ENCODE measurements around the gene AFG1L.
"Not testable (repeated sequence)": the region's sequence is repeated elsewhere in the genome, so short reads cannot be mapped to it uniquely, and the experiment has no call there.

AFG1L gene

GRCh38 chr6:108446629-108447150 is 151.8 kb downstream of the AFG1L start:
- Histone ChIP-seq H3K79me2 (ENCODE audit: insufficient read depth, low read length) (no peaks in the 10 kb centered on the region), H2AFZ (ENCODE audit: low read length) (no peak overlapping the region), H4K20me1 (ENCODE audit: insufficient read depth, low read length, poor library complexity, severe bottlenecking) (no peaks in the 10 kb centered on the region), H3K27me3 (ENCODE audit: insufficient read depth, low read length, poor library complexity, severe bottlenecking) (no peaks in the 10 kb centered on the region), H3K9ac (ENCODE audit: low read depth, low read length, poor library complexity, severe bottlenecking) (no peak overlapping the region), H3K4me2 (ENCODE audit: low read depth, low read length, poor library complexity, severe bottlenecking) (no peak overlapping the region), H3K36me3 (ENCODE audit: insufficient read depth, low read length) (no peaks in the 10 kb centered on the region), H3K9me2 (replicated peaks; ENCODE audit: low read depth, low read length) (no peaks in the 10 kb centered on the region), H3K4me3 (ENCODE audit: low read length, poor library complexity, severe bottlenecking) (no peak overlapping the region), H3F3A (ENCODE audit: low read depth) (no peaks in the 10 kb centered on the region), H3K4me1 (ENCODE audit: insufficient read depth, low read length, poor library complexity, severe bottlenecking) (peaks cover 14% of the 10 kb centered on the region), H3K9me3 (ENCODE audit: insufficient read depth, low read depth, low read length) (no peaks in the 10 kb centered on the region)
- TF ChIP-seq, protein P1, sequence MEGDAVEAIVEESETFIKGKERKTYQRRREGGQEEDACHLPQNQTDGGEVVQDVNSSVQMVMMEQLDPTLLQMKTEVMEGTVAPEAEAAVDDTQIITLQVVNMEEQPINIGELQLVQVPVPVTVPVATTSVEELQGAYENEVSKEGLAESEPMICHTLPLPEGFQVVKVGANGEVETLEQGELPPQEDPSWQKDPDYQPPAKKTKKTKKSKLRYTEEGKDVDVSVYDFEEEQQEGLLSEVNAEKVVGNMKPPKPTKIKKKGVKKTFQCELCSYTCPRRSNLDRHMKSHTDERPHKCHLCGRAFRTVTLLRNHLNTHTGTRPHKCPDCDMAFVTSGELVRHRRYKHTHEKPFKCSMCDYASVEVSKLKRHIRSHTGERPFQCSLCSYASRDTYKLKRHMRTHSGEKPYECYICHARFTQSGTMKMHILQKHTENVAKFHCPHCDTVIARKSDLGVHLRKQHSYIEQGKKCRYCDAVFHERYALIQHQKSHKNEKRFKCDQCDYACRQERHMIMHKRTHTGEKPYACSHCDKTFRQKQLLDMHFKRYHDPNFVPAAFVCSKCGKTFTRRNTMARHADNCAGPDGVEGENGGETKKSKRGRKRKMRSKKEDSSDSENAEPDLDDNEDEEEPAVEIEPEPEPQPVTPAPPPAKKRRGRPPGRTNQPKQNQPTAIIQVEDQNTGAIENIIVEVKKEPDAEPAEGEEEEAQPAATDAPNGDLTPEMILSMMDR (conservative IDR thresholded peaks at IDR 0.05; ENCODE audit: low read length) = no peak
- TF ChIP-seq EZH2phosphoT487 (IDR thresholded peaks at IDR 0.05; ENCODE audit: borderline replicate concordance) = no peak

DNA sequence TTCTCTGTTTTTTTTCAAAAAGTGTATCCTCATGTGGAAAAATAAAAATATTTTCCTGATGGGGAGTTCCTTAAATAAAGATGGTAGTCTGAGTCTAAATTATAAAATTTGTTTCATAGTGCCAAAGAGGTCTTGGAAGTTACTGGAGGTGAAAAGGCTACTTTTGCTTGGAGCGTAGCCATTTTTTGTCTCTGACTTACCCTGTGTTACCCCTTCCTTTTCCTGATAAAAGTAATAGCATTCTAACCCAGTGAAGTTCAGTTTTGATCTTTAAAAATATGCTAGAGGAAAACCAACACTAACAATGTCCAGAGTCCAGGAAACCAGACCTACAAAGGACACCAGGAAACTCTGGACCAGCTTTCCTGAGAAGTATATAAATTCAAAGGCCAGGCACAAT is 153.6 kb downstream of the AFG1L start:
- Histone ChIP-seq H3K4me3 (ENCODE audit: low read length, poor library complexity, severe bottlenecking) (no peak overlapping the region), H2AFZ (ENCODE audit: low read length) (no peak overlapping the region), H3K4me1 (ENCODE audit: insufficient read depth, low read length, poor library complexity, severe bottlenecking) (peaks cover 30% of the 10 kb centered on the region), H3K9ac (ENCODE audit: low read depth, low read length, poor library complexity, severe bottlenecking) (no peak overlapping the region), H4K20me1 (ENCODE audit: insufficient read depth, low read length, poor library complexity, severe bottlenecking) (no peaks in the 10 kb centered on the region), H3K4me2 (ENCODE audit: low read depth, low read length, poor library complexity, severe bottlenecking) (no peak overlapping the region), H3K79me2 (ENCODE audit: insufficient read depth, low read length) (no peaks in the 10 kb centered on the region), H3F3A (ENCODE audit: low read depth) (no peaks in the 10 kb centered on the region), H3K9me3 (ENCODE audit: insufficient read depth, low read depth, low read length) (no peaks in the 10 kb centered on the region), H3K9me2 (replicated peaks; ENCODE audit: low read depth, low read length) (no peaks in the 10 kb centered on the region), H3K27me3 (ENCODE audit: insufficient read depth, low read length, poor library complexity, severe bottlenecking) (no peaks in the 10 kb centered on the region), H3K36me3 (ENCODE audit: insufficient read depth, low read length) (no peaks in the 10 kb centered on the region)
- TF ChIP-seq, protein P1 (conservative IDR thresholded peaks at IDR 0.05; ENCODE audit: low read length) = no peak
- no peak for TF ChIP-seq EZH2phosphoT487 (IDR thresholded peaks at IDR 0.05; ENCODE audit: borderline replicate concordance)

GRCh38 chr6:108449717-108450116 is 154.9 kb downstream of the AFG1L start:
- H3K79me2 ChIP-seq (ENCODE audit: insufficient read depth, low read length); H3K4me2 ChIP-seq (ENCODE audit: low read depth, low read length, poor library complexity, severe bottlenecking); H4K20me1 ChIP-seq (ENCODE audit: insufficient read depth, low read length, poor library complexity, severe bottlenecking); H3K36me3 ChIP-seq (ENCODE audit: insufficient read depth, low read length); H3K9me3 ChIP-seq (ENCODE audit: insufficient read depth, low read depth, low read length); H3K4me3 ChIP-seq (ENCODE audit: low read length, poor library complexity, severe bottlenecking); H3K9ac ChIP-seq (ENCODE audit: low read depth, low read length, poor library complexity, severe bottlenecking); H3K9me2 ChIP-seq (replicated peaks; ENCODE audit: low read depth, low read length); H3F3A ChIP-seq (ENCODE audit: low read depth); H3K27me3 ChIP-seq (ENCODE audit: insufficient read depth, low read length, poor library complexity, severe bottlenecking); H2AFZ ChIP-seq (ENCODE audit: low read length): not testable (repeated sequence)
- H3K4me1 ChIP-seq (ENCODE audit: insufficient read depth, low read length, poor library complexity, severe bottlenecking) = peaks cover 38% of the 10 kb centered on the region

DNA sequence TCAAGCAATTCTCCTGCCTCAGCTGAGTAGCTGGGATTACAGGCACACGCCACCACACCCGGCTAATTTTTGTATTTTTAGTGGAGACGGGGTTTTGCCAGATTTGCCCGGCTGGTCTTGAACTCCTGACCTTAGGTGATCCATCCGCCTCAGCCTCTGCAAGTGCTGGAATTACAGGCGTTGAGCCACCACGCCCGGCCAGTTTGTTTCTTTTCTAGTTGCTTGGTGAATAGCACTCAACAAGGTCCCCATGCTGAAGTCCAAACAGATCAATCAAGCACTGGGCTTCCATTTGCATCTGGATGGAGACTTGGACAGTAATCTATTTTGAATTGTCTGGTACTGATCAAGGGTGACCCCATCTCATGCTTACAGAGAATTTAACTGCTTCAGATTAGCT is 157.0 kb downstream of the AFG1L start:
- H3K4me2 ChIP-seq (ENCODE audit: low read depth, low read length, poor library complexity, severe bottlenecking) = no peak overlapping the region
- H3K4me3 ChIP-seq (ENCODE audit: low read length, poor library complexity, severe bottlenecking) = no peak overlapping the region
- no peaks in the 10 kb centered on the region for H3F3A ChIP-seq (ENCODE audit: low read depth)
- H3K79me2 ChIP-seq (ENCODE audit: insufficient read depth, low read length) = no peaks in the 10 kb centered on the region
- H4K20me1 ChIP-seq (ENCODE audit: insufficient read depth, low read length, poor library complexity, severe bottlenecking) = no peaks in the 10 kb centered on the region
- no peaks in the 10 kb centered on the region for H3K9me3 ChIP-seq (ENCODE audit: insufficient read depth, low read depth, low read length)
- H3K9me2 ChIP-seq (replicated peaks; ENCODE audit: low read depth, low read length) = no peaks in the 10 kb centered on the region
- H3K4me1 ChIP-seq (ENCODE audit: insufficient read depth, low read length, poor library complexity, severe bottlenecking) = peaks cover 24% of the 10 kb centered on the region
- no peaks in the 10 kb centered on the region for H3K36me3 ChIP-seq (ENCODE audit: insufficient read depth, low read length)
- H2AFZ ChIP-seq (ENCODE audit: low read length) = no peak overlapping the region; the same call in 1 of the 2 replicates
- TF ChIP-seq EZH2phosphoT487 (IDR thresholded peaks at IDR 0.05; ENCODE audit: borderline replicate concordance) = no peak
- TF ChIP-seq, protein P1 (conservative IDR thresholded peaks at IDR 0.05; ENCODE audit: low read length) = no peak
- H3K27me3 ChIP-seq (ENCODE audit: insufficient read depth, low read length, poor library complexity, severe bottlenecking) = no peaks in the 10 kb centered on the region
- H3K9ac ChIP-seq (ENCODE audit: low read depth, low read length, poor library complexity, severe bottlenecking) = no peak overlapping the region

Measured in Loucy (cell line).